ENCODE measurements around the gene CHURC1. TPM values are rescaled to one million over a fixed set of nuclear protein-coding genes. Genes with fewer than 3 reads are reported as not detected.

The CHURC1 gene
- total and polyA plus RNA-seq, 2 of the 13 experiments (the other 11 are each of a cell fraction or from before 2014, with no cell fraction given): 41.1 to 74.4 TPM

GRCh38 chr14:64920465-64920864, 6.2 kb downstream of the CHURC1 start:
- in situ Hi-C loops (cut with HindIII; ENCODE audit: extremely low pct_ligation_motif_present, low pct_unique_long_range_greater_than_20kb) (no loop called here), intact Hi-C loops (cut with micrococcal nuclease; ENCODE audit: unreplicated experiment) (no loop called here)
- WGBS (ENCODE audit: low lambda C conversion rate): 96% methylated on average over 2 of the region's 2 CpGs
- Histone ChIP-seq H3K79me2 (ENCODE audit: insufficient read depth, low read length) (peaks cover 16% of the 10 kb centered on the region), H2AFZ (ENCODE audit: low read length) (no peak overlapping the region), H3K27me3 (ENCODE audit: control insufficient read depth in 1 of 2, insufficient read depth in 2 of 2, low read length in 2 of 2) (no peaks in the 10 kb centered on the region), H3K27ac (ENCODE audit: extremely low read length, insufficient read depth, low read length) (no peak overlapping the region), H3K36me3 (replicated peaks in 1 of 2; ENCODE audit: control insufficient read depth in 1 of 2, insufficient read depth in 2 of 2, low read length in 2 of 2) (peaks cover 0 to 16% of the 10 kb centered on the region in 2 experiments; a peak in 3 of 5 replicates), H4K20me1 (ENCODE audit: insufficient read depth, low read length) (no peaks in the 10 kb centered on the region), H3K4me1 (ENCODE audit: insufficient read depth, low read length) (peaks cover 28% of the 10 kb centered on the region), H3K4me3 (replicated peaks in 1 of 3; ENCODE audit: insufficient read depth in 1 of 3, low read depth in 2 of 3, low read length in 3 of 3) (no peak overlapping the region), H3K9ac (ENCODE audit: insufficient read depth, low read depth, low read length) (no peak overlapping the region), H3K9me3 (ENCODE audit: low read length) (no peaks in the 10 kb centered on the region), H3K4me2 (ENCODE audit: low read depth, low read length) (no peak overlapping the region)
- ChIA-PET POLR2A (no interaction called here), CTCF (ENCODE audit: low intra/inter-chr PET ratio, low total read pairs) (no interaction called here)
- no TSS peak for BruUV-seq (replicated peaks)
- FAIRE-seq: no peak
- DNase-seq (ENCODE audit: low spot score): no peak
- TF ChIP-seq CENPX (CRISPR knock-in tag; IDR thresholded peaks at IDR 0.05): no peak
- TF ChIP-seq ZNF850 (CRISPR knock-in tag; conservative IDR thresholded peaks at IDR 0.05): no peak
- TF ChIP-seq ATF7 (IDR thresholded peaks at IDR 0.05): no peak
- TF ChIP-seq ATF7 (CRISPR knock-in tag; IDR thresholded peaks at IDR 0.05): no peak
- TF ChIP-seq ZSCAN20 (CRISPR knock-in tag; IDR thresholded peaks at IDR 0.05; ENCODE audit: borderline replicate concordance): no peak
- no peak for TF ChIP-seq RFXAP (CRISPR knock-in tag; IDR thresholded peaks at IDR 0.05; ENCODE audit: borderline replicate concordance)
- TF ChIP-seq, protein P1, sequence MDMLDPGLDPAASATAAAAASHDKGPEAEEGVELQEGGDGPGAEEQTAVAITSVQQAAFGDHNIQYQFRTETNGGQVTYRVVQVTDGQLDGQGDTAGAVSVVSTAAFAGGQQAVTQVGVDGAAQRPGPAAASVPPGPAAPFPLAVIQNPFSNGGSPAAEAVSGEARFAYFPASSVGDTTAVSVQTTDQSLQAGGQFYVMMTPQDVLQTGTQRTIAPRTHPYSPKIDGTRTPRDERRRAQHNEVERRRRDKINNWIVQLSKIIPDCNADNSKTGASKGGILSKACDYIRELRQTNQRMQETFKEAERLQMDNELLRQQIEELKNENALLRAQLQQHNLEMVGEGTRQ (IDR thresholded peaks at IDR 0.05; ENCODE audit: low read depth, low read length): no peak
- TF ChIP-seq, protein P1 (CRISPR knock-in tag; IDR thresholded peaks at IDR 0.05; ENCODE audit: borderline replicate concordance): no peak
- no peak for TF ChIP-seq ZNF550 (CRISPR knock-in tag; IDR thresholded peaks at IDR 0.05; ENCODE audit: borderline replicate concordance)
- TF ChIP-seq RCOR2 (CRISPR knock-in tag; IDR thresholded peaks at IDR 0.05): no peak
- no peak for TF ChIP-seq MAFK (conservative IDR thresholded peaks at IDR 0.05 in 1 of 2, IDR thresholded peaks at IDR 0.05 in 1 of 2; ENCODE audit: low read length in 2 of 2)
- TF ChIP-seq NFKB2 (CRISPR knock-in tag; IDR thresholded peaks at IDR 0.05; ENCODE audit: borderline replicate concordance): no peak
- no peak for TF ChIP-seq ZNF274 (CRISPR knock-in tag; IDR thresholded peaks at IDR 0.05)
- no peak for TF ChIP-seq SPEN (CRISPR knock-in tag; IDR thresholded peaks at IDR 0.05; ENCODE audit: low read depth)
- no peak for TF ChIP-seq KLF9 (CRISPR knock-in tag; IDR thresholded peaks at IDR 0.05; ENCODE audit: low read depth)
- TF ChIP-seq TGIF2 (CRISPR knock-in tag; IDR thresholded peaks at IDR 0.05): no peak
- no peak for TF ChIP-seq ZHX1 (CRISPR knock-in tag; IDR thresholded peaks at IDR 0.05; ENCODE audit: low read depth)
- TF ChIP-seq ZNF18 (CRISPR knock-in tag; IDR thresholded peaks at IDR 0.05; ENCODE audit: insufficient replicate concordance): no peak
- no peak for TF ChIP-seq ADNP (CRISPR knock-in tag; IDR thresholded peaks at IDR 0.05)
- no peak for TF ChIP-seq ZNF607 (CRISPR knock-in tag; IDR thresholded peaks at IDR 0.05; ENCODE audit: borderline replicate concordance)
- TF ChIP-seq EHMT2 (IDR thresholded peaks at IDR 0.05; ENCODE audit: borderline replicate concordance, low read depth, low read length): no peak
- no peak for ATAC-seq
